ENCODE data around the gene ZNF629. TPM values are rescaled to one million over a fixed set of nuclear protein-coding genes. Genes with fewer than 3 reads are reported as not detected.

Gene ZNF629
- total and polyA plus RNA-seq, 7 donors = 1.5 to 15.9 (median 7.8) TPM

DNA sequence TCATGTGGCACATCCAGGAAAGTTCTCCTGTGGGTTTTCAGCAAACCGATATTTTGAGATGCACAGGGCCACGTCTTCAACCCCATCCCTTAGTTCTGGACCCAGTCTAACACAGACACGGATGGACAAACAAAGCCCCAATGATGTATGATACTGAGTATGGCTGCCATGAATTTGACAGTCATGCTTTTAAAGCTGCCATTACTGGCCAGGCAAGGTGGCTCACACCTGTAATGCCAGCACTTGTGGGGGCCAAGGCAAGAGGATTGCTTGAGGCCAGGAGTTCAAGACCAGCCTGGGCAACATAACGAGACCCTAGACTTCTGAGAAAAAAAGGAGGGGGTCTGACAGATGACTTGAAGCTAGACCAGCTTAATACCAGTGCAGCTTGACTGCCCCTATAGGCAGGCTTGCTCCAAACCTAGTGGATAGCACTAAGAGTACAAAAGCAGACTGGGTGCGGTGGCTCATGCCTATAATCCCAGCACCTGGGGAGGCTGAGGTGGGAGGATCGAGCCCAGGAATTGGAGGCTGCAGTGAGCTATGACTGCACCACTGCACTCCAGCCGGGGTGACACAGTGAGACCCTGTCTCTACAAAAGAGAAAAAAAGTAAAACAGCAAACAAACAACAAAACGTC lies 10.8 kb upstream of the ZNF629 start:
- DNase-seq (no peak), ATAC-seq (peak in 2 of 4 donors; percentile 33 to 44)
- peaks cover 4% of the 10 kb centered on the region for H3K4me1 ChIP-seq
- no peak overlapping the region for H3K4me3 ChIP-seq
- H3K9me3 ChIP-seq = no peaks in the 10 kb centered on the region
- TF ChIP-seq, protein P1, sequence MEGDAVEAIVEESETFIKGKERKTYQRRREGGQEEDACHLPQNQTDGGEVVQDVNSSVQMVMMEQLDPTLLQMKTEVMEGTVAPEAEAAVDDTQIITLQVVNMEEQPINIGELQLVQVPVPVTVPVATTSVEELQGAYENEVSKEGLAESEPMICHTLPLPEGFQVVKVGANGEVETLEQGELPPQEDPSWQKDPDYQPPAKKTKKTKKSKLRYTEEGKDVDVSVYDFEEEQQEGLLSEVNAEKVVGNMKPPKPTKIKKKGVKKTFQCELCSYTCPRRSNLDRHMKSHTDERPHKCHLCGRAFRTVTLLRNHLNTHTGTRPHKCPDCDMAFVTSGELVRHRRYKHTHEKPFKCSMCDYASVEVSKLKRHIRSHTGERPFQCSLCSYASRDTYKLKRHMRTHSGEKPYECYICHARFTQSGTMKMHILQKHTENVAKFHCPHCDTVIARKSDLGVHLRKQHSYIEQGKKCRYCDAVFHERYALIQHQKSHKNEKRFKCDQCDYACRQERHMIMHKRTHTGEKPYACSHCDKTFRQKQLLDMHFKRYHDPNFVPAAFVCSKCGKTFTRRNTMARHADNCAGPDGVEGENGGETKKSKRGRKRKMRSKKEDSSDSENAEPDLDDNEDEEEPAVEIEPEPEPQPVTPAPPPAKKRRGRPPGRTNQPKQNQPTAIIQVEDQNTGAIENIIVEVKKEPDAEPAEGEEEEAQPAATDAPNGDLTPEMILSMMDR (IDR thresholded peaks at IDR 0.05) = no peak
- peak overlapping the region; percentile 80 for H3K27ac ChIP-seq
- intact Hi-C loops (cut with DNase I) = no loop called here
- H3K36me3 ChIP-seq (ENCODE audit: insufficient read depth in 1 of 2, low read depth in 1 of 2) = no peaks in the 10 kb centered on the region
- WGBS, 3 donors = 71 to 75% (median 71%) methylated on average over 8 of the region's 8 CpGs
- no peaks in the 10 kb centered on the region for H3K27me3 ChIP-seq (ENCODE audit: insufficient read depth in 3 of 3, low read length in 2 of 3)

DNA sequence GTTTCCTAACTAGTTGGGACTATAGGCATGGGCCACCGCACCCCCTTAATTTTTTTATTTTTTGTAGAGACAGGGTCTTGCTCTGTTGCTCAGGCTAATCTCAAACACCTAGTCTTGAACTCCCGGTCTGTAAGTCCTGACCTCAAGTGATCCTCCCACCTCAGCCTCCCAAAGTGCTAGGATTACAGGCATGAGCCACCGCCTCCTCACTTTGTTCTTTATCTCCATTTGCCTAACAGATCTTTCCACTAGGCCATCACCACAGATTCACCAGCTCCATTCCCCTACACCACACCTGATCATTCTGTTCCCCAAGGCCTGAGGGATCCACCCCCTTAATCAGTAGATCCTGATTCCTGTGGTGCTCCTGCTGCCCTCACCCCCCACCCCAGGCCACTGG lies 7.6 kb upstream of the ZNF629 start:
- DNase-seq (no peak), ATAC-seq (no peak)
- TF ChIP-seq, protein P1 (IDR thresholded peaks at IDR 0.05) = no peak
- peaks cover 4% of the 10 kb centered on the region for H3K4me1 ChIP-seq
- H3K36me3 ChIP-seq (ENCODE audit: insufficient read depth in 1 of 2, low read depth in 1 of 2) = no peaks in the 10 kb centered on the region
- H3K9me3 ChIP-seq = no peaks in the 10 kb centered on the region
- 80 to 94% (median 85%) methylated on average over 3 of the region's 3 CpGs for WGBS, 3 donors
- no peak overlapping the region for H3K27ac ChIP-seq
- H3K27me3 ChIP-seq (ENCODE audit: insufficient read depth in 3 of 3, low read length in 2 of 3) = no peaks in the 10 kb centered on the region
- no peak overlapping the region for H3K4me3 ChIP-seq
- intact Hi-C loops (cut with DNase I) = no loop called here

DNA sequence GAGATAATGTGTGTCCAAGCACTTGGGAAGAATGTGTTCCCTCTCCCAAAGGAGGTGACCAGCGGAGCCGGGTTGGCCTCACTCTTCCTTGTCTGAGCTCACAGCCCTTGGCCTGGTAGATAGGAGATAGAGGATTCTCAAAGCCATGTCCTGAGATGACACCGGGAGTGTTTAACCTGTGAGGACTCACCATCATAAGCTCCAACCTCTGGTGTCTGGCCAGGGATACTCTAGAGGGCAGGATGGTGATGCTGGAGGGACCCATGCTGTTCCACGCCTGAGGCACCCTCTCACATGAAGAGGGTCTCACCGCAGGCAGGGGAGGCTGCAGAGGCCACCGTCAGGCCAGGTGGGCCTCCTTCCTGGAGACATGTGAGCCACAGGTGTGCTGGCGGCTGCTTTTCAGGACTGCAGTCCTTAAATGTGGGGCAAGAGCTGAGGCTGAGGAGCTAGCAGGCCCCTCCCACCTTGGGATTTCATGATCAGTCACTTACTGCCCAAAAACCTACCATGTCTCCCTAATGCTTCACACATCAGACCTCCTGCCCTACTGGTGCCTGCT lies 6.6 kb upstream of the ZNF629 start:
- Histone ChIP-seq H3K4me1 (peaks cover 4% of the 10 kb centered on the region), H3K9me3 (no peaks in the 10 kb centered on the region), H3K36me3 (ENCODE audit: insufficient read depth in 1 of 2, low read depth in 1 of 2) (no peaks in the 10 kb centered on the region), H3K4me3 (no peak overlapping the region), H3K27ac (no peak overlapping the region), H3K27me3 (ENCODE audit: insufficient read depth in 3 of 3, low read length in 2 of 3) (no peaks in the 10 kb centered on the region)
- ATAC-seq = no peak
- intact Hi-C loops (cut with DNase I) = no loop called here
- TF ChIP-seq, protein P1 (IDR thresholded peaks at IDR 0.05) = no peak
- WGBS, 3 donors = 73 to 86% (median 85%) methylated on average over 7 of the region's 7 CpGs
- no peak for DNase-seq

DNA sequence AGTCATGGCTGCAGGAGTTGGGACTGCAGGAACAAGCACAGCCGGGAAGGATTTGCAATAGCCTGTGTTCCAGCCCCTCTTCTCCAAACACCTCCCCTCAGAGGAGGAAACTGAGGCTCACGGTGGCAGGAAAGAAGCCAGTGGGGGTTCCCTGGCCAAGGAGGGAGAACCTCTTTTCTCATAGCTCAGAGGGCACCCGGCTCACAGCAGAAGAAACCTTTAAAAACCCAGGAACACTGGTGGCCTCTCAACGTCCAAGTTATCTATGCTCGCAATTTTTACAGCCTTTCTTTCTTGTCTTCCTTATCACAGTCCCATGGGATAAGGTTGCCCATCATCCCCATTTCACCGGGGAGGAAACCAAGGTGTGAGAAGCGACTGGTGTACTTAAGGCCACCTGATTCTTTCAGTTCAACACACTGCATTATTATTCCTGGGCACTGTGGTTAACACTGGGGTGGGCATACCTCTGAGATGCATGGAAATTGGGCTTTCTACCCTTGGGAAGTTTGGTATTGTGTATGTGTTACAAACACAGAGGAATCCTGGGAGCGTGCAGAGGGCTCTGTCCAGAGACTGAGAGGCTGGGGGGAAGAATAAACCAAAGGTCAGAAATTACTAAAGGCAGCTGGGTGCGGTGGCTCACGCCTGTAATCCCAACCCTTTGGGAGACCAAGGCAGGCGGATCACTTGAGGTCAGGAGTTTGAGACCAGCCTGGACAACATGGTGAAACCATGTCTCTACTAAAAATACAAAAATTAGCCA lies 791 bp upstream of the ZNF629 start:
- Histone ChIP-seq H3K4me3 (peak overlapping the region; percentile 98), H3K36me3 (ENCODE audit: insufficient read depth in 1 of 2, low read depth in 1 of 2) (peaks cover 0 to 15% of the 10 kb centered on the region in 2 donors), H3K27ac (peak overlapping the region; percentile 83), H3K9me3 (no peaks in the 10 kb centered on the region), H3K4me1 (no peaks in the 10 kb centered on the region), H3K27me3 (ENCODE audit: insufficient read depth in 3 of 3, low read length in 2 of 3) (no peaks in the 10 kb centered on the region)
- no peak for ATAC-seq
- intact Hi-C loops (cut with DNase I) = loop anchor here (1.0 kb wide), 1 partner anchor 18 kb away; no protein-coding TSS in a partner anchor
- DNase-seq = no peak
- TF ChIP-seq, protein P1 (IDR thresholded peaks at IDR 0.05) = no peak
- WGBS, 3 donors = 34 to 41% (median 35%) methylated on average over 11 of the region's 11 CpGs
